Panc1 (cell line): ENCODE measurements around the gene DEFB128. TPM values are rescaled to one million over a fixed set of nuclear protein-coding genes. Genes with fewer than 3 reads are reported as not detected.

ENCODE experiments used
- ATAC-seq: fragments of 200-7000 bp; cut with Tn5 transposase; 2 replicates; pipeline ENCODE4 v1.9.1; 2020; ENCODE audit warnings: mild to moderate bottlenecking, moderate library complexity
- Bru-seq: library from RNA; stranded (reverse); fragments of 400-500 nt; gene quantifications from one replicate; lab custom pipeline; 2021; lab: Mats Ljungman, UMichigan
- BruChase-seq, 2 experiments: library from RNA; stranded (reverse); fragments of 400-500 nt; gene quantifications; one replicate each; lab custom pipeline; 2021; lab: Mats Ljungman, UMichigan
- BruUV-seq: library from RNA; stranded (reverse); fragments of 400-500 nt; replicated peaks from 2 replicates; lab custom pipeline; 2021; lab: Mats Ljungman, UMichigan
- CTCF ChIA-PET: fragments of 300-600 bp; sonication (Branson Sonifier 250); formaldehyde crosslinking; loops from one replicate; lab custom pipeline; 2022; ENCODE audit warnings: antibody characterized with exemption; lab: Charles Lee
- POLR2A ChIA-PET: fragments of 300-600 bp; sonication (Branson Sonifier 250); formaldehyde crosslinking; loops from one replicate; lab custom pipeline; 2022; ENCODE audit warnings: antibody characterized with exemption; lab: Charles Lee
- DNase-seq: peaks from one replicate; pipeline ENCODE4 v3.0.0-alpha.2; 2010; ENCODE audit warnings: low read depth, low spot score
- H3K27ac ChIP-seq: 2 replicates; pipeline ENCODE4 v1.5.1; 2011; ENCODE audit warnings: mild to moderate bottlenecking, low read length, inconsistent platforms
- H3K27me3 ChIP-seq: fragments of 200-500 bp; sonication (Bioruptor generic); 2 replicates; pipeline ENCODE4 v1.6.0; 2014; ENCODE audit warnings: low read length, inconsistent platforms; ENCODE audit not compliant: control insufficient read depth, insufficient read depth
- H3K36me3 ChIP-seq: fragments of 200-500 bp; sonication (Bioruptor generic); 2 replicates; pipeline ENCODE4 v1.5.1; 2014; ENCODE audit warnings: inconsistent platforms, mild to moderate bottlenecking, low read length, moderate library complexity; ENCODE audit not compliant: control insufficient read depth, insufficient read depth
- H3K4me1 ChIP-seq: 2 replicates; pipeline ENCODE4 v1.5.1; 2011; ENCODE audit warnings: inconsistent platforms, mild to moderate bottlenecking, low read length, moderate library complexity; ENCODE audit not compliant: control insufficient read depth, insufficient read depth
- H3K4me3 ChIP-seq, 2 experiments: 2 replicates each; pipeline ENCODE4 v1.5.1; 2011 to 2012; ENCODE audit warnings: low read depth in 2 of 2, low read length in 2 of 2, mild to moderate bottlenecking in 2 of 2, inconsistent platforms in 1 of 2, moderate library complexity in 1 of 2
- H3K9me3 ChIP-seq: fragments of 200-500 bp; sonication (Bioruptor generic); 2 replicates; pipeline ENCODE4 v1.5.1; 2014; ENCODE audit warnings: low read depth, mild to moderate bottlenecking, inconsistent platforms, low read length, moderate library complexity; ENCODE audit not compliant: control insufficient read depth, insufficient read depth
- POLR2AphosphoS5 ChIP-seq: IDR thresholded peaks from 2 replicates; pipeline ENCODE4 v1.6.1; 2012; ENCODE audit warnings: mild to moderate bottlenecking, low read depth, low read length, moderate library complexity
- SIN3A ChIP-seq: IDR thresholded peaks from 2 replicates; pipeline ENCODE4 v1.6.1; 2012; ENCODE audit warnings: low read depth, mild to moderate bottlenecking, low read length, moderate library complexity, borderline replicate concordance; ENCODE audit not compliant: insufficient read depth
- TCF7L2 ChIP-seq: IDR thresholded peaks from 2 replicates; pipeline ENCODE4 v1.6.1; 2011; ENCODE audit warnings: mild to moderate bottlenecking, low read depth, low read length, inconsistent platforms
- in situ Hi-C: cut with HindIII; loops from 2 replicates; pipeline ENCODE4 v1.10.0; 2016; ENCODE audit warnings: low sequenced_read_pairs, low pct_unique_long_range_greater_than_20kb
- intact Hi-C: fragments of 100-400 bp; cut with micrococcal nuclease; formaldehyde crosslinking; loops from one replicate; pipeline ENCODE4 v1.10.0; 2022; ENCODE audit not compliant: unreplicated experiment
- long read RNA-seq: library from polyadenylated mRNA; unstranded; transcript quantifications from one replicate; pipeline ENCODE4 v2.0.0, GENCODE V29; 2021; ENCODE audit not compliant: unreplicated experiment
- polyA plus RNA-seq: library from polyadenylated mRNA; unstranded; fragments of >200 nt; gene quantifications from one replicate; pipeline ENCODE4 v1.2.1, GENCODE V29; 2012; ENCODE audit warnings: missing spikeins; ENCODE audit not compliant: insufficient read length
- total RNA-seq: library from RNA; stranded (reverse); gene quantifications from one replicate; pipeline ENCODE4 v1.2.1, GENCODE V29; 2021; ENCODE audit not compliant: unreplicated experiment
- TF ChIP-seq, protein P1 (sequence below), 2 experiments: IDR thresholded peaks; 2 replicates each; pipeline ENCODE4 v1.6.1; 2011 to 2012; ENCODE audit warnings: low read depth in 2 of 2, control low read depth in 1 of 2, low read length in 1 of 2, mild to moderate bottlenecking in 1 of 2, moderate library complexity in 1 of 2; ENCODE audit not compliant: insufficient read depth in 1 of 2
- TF ChIP-seq, protein P2 (sequence below): fragments of 450-650 bp; IDR thresholded peaks from 2 replicates; pipeline ENCODE4 v1.5.1; 2017; ENCODE audit warnings: mild to moderate bottlenecking

Gene DEFB128
- total RNA-seq (not detected), Bru-seq, nascent RNA (not detected), BruChase-seq, experiment 1, labeled RNA remaining after a 2-hour chase (not detected), BruChase-seq, experiment 2, labeled RNA remaining after a 6-hour chase (not detected)
- not detected for polyA plus RNA-seq
- long read RNA-seq, result 0 reads

DNA sequence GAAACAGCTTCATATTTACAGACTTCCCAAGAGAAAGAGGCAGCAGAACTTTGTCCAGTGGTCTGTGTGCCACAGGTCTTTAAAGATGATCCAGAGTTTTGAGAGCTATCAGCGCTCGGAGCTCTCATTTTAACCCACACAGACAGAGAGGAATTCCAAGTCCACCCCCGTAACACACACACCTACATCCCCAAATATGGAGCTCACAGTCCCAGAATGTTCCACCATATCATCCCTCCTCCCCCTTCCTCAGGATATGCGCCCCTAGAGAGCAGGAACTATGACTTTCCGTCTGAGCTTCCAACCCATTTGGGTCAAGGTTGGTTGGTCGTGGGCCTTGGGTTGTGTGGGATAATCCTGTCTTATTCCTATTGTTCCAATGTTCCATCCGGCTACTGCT is at the start of gene DEFB128:
Gene DEFB128 (minus strand): TSS at position 101 of the 400 bp plus-strand sequence. CDS start 88 bp downstream, at position 13.
- ATAC-seq, result no peak
- POLR2A ChIA-PET, result no interaction called here

DNA sequence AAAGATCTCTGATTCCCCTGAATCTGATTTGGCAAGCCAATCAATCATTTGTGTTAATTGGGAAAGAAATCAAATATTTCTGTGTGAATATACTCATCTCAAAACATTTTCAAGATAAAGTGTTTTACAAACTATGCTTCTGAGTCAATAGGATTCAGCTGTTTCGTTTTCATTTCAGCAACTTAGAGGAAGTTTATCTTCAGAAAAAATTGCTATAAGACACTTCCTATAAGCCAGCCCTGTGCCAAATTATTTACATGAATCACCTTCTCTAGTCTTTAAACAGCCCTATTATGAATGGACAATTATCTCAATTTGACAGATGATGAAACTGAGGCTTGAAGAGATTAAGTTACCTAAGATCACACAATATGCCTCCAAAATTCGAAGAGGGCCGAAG is 48.4 kb upstream of the DEFB128 start:
- no peak for ATAC-seq
- intact Hi-C loops (no loop called here), in situ Hi-C loops (no loop called here)
- H3K4me3 ChIP-seq, result no peak overlapping the region
- POLR2A ChIA-PET, result no interaction called here
- BruUV-seq, result no TSS peak
- no peak overlapping the region for H3K27ac ChIP-seq
- H3K9me3 ChIP-seq, result no peaks in the 10 kb centered on the region
- DNase-seq, result no peak
- no peaks in the 10 kb centered on the region for H3K36me3 ChIP-seq
- CTCF ChIA-PET, result no interaction called here
- H3K4me1 ChIP-seq, result no peaks in the 10 kb centered on the region
- TF ChIP-seq, protein P1, sequence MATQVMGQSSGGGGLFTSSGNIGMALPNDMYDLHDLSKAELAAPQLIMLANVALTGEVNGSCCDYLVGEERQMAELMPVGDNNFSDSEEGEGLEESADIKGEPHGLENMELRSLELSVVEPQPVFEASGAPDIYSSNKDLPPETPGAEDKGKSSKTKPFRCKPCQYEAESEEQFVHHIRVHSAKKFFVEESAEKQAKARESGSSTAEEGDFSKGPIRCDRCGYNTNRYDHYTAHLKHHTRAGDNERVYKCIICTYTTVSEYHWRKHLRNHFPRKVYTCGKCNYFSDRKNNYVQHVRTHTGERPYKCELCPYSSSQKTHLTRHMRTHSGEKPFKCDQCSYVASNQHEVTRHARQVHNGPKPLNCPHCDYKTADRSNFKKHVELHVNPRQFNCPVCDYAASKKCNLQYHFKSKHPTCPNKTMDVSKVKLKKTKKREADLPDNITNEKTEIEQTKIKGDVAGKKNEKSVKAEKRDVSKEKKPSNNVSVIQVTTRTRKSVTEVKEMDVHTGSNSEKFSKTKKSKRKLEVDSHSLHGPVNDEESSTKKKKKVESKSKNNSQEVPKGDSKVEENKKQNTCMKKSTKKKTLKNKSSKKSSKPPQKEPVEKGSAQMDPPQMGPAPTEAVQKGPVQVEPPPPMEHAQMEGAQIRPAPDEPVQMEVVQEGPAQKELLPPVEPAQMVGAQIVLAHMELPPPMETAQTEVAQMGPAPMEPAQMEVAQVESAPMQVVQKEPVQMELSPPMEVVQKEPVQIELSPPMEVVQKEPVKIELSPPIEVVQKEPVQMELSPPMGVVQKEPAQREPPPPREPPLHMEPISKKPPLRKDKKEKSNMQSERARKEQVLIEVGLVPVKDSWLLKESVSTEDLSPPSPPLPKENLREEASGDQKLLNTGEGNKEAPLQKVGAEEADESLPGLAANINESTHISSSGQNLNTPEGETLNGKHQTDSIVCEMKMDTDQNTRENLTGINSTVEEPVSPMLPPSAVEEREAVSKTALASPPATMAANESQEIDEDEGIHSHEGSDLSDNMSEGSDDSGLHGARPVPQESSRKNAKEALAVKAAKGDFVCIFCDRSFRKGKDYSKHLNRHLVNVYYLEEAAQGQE (IDR thresholded peaks at IDR 0.05; ENCODE audit: insufficient read depth in 1 of 2, low read depth in 2 of 2, low read length in 1 of 2), result no peak
- no peak for TF ChIP-seq POLR2AphosphoS5
- H3K27me3 ChIP-seq, result peaks cover 16% of the 10 kb centered on the region; the same call in 1 of the 2 replicates

More for the DNA sequence above, at the start of gene DEFB128:
- H3K9me3 ChIP-seq, result no peaks in the 10 kb centered on the region
- H3K36me3 ChIP-seq, result no peaks in the 10 kb centered on the region
- no peaks in the 10 kb centered on the region for H3K4me1 ChIP-seq
- DNase-seq, result no peak
- no peak within 1 kb of the TSS for H3K4me3 ChIP-seq
- intact Hi-C loops (no loop called here), in situ Hi-C loops (no loop called here)
- H3K27me3 ChIP-seq, result peaks cover 7% of the 10 kb centered on the region
- BruUV-seq, result no TSS peak
- CTCF ChIA-PET, result no interaction called here
- TF ChIP-seq TCF7L2, result no peak
- no peak for TF ChIP-seq SIN3A
- H3K27ac ChIP-seq, result no peak within 1 kb of the TSS

DNA sequence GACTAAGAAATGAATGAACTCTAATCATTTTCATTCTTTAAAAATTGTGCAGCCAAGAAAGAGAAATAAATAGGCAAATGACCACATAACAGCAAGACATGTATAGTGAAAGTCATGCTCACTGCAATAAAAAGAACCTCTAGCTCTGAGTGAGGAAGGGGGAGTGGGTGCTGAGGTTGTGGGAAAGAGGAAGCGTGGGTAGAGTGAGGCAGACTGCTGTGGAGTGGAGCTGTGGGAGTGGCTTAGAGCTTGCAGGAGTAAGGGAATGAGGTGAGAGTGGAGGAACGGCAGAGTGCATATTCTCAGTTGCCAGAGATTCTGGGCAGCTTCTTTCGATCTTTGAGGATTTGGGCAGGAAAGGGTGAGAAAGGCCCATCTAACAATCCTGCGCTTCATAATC is 48.0 kb upstream of the DEFB128 start:
- Histone ChIP-seq H3K27ac (no peak overlapping the region), H3K9me3 (no peaks in the 10 kb centered on the region), H3K4me1 (no peaks in the 10 kb centered on the region), H3K36me3 (no peaks in the 10 kb centered on the region), H3K4me3 (no peak overlapping the region), H3K27me3 (peaks cover 13% of the 10 kb centered on the region; the same call in 1 of the 2 replicates)
- TF ChIP-seq, protein P2, sequence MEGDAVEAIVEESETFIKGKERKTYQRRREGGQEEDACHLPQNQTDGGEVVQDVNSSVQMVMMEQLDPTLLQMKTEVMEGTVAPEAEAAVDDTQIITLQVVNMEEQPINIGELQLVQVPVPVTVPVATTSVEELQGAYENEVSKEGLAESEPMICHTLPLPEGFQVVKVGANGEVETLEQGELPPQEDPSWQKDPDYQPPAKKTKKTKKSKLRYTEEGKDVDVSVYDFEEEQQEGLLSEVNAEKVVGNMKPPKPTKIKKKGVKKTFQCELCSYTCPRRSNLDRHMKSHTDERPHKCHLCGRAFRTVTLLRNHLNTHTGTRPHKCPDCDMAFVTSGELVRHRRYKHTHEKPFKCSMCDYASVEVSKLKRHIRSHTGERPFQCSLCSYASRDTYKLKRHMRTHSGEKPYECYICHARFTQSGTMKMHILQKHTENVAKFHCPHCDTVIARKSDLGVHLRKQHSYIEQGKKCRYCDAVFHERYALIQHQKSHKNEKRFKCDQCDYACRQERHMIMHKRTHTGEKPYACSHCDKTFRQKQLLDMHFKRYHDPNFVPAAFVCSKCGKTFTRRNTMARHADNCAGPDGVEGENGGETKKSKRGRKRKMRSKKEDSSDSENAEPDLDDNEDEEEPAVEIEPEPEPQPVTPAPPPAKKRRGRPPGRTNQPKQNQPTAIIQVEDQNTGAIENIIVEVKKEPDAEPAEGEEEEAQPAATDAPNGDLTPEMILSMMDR, result no peak
- TF ChIP-seq, protein P1 (IDR thresholded peaks at IDR 0.05; ENCODE audit: insufficient read depth in 1 of 2, low read depth in 2 of 2, low read length in 1 of 2), result no peak
- ATAC-seq (no peak), DNase-seq (no peak)
- BruUV-seq, result no TSS peak
- in situ Hi-C loops, result no loop called here
- CTCF ChIA-PET, result no interaction called here
- POLR2A ChIA-PET, result no interaction called here
- intact Hi-C loops, result no loop called here
